Activated T-cell treated with anti-CD3 and anti-CD28 coated beads, Interleukin-2, amount 50 U/mL, for 4 hours (primary cell): ENCODE results near the gene VPS54. TPM values are rescaled to one million over a fixed set of nuclear protein-coding genes. Genes with fewer than 3 reads are reported as not detected.

Source experiments
- ATAC-seq, 2 donors: fragments of 200-7000 bp; cut with Tn5 transposase; one replicate each; pipeline ENCODE4 v1.10.0; 2021
- DNase-seq: peaks from one replicate; pipeline ENCODE4 v3.0.0-alpha.2; 2020
- H3K27me3 Mint-ChIP-seq: one replicate; pipeline ENCODE4 v1.8.0; 2021; ENCODE audit warnings: low read depth, mixed read lengths
- H3K36me3 Mint-ChIP-seq: one replicate; pipeline ENCODE4 v1.8.0; 2022; ENCODE audit warnings: mixed read lengths; ENCODE audit not compliant: insufficient read depth
- H3K4me1 Mint-ChIP-seq: one replicate; pipeline ENCODE4 v1.8.0; 2021; ENCODE audit warnings: low read depth, mixed read lengths
- H3K4me3 Mint-ChIP-seq: one replicate; pipeline ENCODE4 v1.8.0; 2021; ENCODE audit warnings: mild to moderate bottlenecking, moderate library complexity, mixed read lengths
- H3K9me3 Mint-ChIP-seq: one replicate; pipeline ENCODE4 v1.8.0; 2021; ENCODE audit warnings: mixed read lengths
- total RNA-seq, 3 donors: library from RNA; stranded (reverse); gene quantifications; one replicate each; pipeline ENCODE4 v1.2.1, GENCODE V29; 2021

The VPS54 gene
- total RNA-seq, 3 donors from 2014 or later: 9.7 to 10.7 (median 10.2) TPM

DNA sequence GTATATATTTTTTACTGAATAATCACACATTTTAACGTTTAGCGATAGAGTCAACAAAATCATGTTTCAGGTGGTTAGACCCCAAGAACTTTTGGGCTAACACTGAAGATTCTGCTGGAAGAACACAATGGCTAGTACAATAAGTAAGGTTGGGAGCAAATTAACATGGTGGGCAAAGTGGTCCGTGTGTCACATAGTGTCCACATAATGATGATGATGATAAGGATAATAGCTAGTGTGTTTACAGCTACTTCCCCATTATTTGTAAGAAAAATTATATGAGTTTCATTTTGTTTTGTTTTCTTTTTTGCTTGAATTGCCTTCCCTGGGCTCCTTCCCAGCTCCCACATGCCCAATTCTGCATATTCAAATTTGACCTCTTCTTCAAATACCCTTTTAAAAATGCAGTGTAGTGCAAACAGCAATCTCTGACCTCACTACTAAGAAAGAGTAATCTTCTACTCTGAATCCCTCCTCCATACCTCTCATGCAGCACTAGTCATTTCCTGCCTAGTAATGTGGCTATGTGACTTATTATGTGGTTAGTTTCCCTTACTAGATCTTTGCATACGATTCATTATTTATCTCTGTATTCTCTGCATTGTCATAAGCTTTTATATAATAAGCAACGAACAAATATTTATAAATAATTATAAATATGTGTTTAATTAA, 16.9 kb upstream of the VPS54 start:
- Mint-ChIP-seq H3K4me1 (peaks cover 44% of the 10 kb centered on the region), H3K27me3 (no peaks in the 10 kb centered on the region), H3K9me3 (peaks cover 12% of the 10 kb centered on the region), H3K4me3 (peak overlapping the region; percentile 47), H3K36me3 (no peaks in the 10 kb centered on the region)
- DNase-seq: no peak
- peak; percentile 85 to 87 for ATAC-seq

DNA sequence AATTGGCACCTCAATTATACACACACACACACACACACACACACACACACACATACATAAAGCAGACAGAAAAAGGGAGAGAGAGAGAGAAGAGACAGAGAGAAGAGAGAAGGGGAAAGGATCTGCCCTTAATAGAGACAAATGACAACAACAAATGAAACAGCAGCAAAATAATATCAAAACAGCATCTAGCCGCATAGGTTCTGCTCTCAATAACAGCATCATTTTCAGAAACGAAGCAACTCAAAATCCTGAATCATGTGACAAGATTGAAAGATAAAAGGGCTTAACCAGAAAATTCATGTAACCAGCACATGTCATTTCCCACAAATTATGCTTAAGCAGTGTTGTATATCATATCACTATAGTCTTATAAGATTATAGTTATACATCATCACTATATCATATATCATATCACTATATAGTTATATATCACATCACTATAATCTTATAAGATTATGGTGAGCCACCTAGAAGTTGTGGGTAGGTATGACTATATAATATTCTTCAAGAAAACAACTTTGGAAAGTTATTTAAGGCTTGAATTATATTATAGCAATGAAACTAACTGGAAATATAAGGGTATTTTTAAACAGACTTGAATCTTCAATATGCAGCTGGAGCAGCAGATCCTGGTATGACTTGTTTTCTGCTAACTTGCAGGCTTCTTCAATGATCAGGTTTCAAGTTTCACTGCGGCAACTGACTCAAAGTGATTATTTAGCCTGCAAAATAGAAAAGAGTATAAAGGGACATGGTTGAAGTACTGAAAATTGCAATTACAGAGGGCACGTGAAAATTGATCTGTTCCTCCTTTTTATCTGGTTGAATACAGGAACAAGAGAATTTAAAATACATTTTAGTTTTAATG, 16.1 kb upstream of the VPS54 start:
- peaks cover 42% of the 10 kb centered on the region for H3K4me1 Mint-ChIP-seq
- peak; percentile 72 to 78 for ATAC-seq
- H3K36me3 Mint-ChIP-seq: no peaks in the 10 kb centered on the region
- no peak for DNase-seq
- peak overlapping the region; percentile 51 for H3K4me3 Mint-ChIP-seq
- H3K9me3 Mint-ChIP-seq: peaks cover 12% of the 10 kb centered on the region
- H3K27me3 Mint-ChIP-seq: no peaks in the 10 kb centered on the region

DNA sequence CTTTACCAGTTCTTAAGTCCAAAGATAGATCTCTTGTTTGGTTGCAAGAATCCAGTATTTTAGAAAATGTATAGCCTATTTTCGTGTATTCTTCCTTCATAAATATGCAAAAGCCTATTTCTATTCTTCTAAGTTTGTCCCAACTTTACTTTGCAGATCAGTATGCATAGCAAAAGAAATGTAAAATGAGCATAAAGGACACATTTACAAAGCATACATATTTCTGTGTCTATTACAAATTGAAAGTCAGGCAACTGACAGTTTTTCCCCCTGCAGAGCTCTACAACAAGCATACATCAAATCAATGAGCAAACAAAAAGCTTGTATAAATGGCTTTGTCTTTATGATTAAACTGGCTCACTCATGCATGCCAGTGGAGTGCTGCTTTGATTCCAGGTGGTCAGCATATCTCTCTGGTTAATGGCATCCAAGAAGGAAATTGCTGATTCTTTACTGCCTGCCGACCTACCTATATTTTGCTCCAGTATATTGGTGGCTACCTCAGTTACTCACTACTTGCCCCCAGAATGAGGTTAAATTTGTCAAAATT, 10.0 kb upstream of the VPS54 start:
- DNase-seq: no peak
- H3K36me3 Mint-ChIP-seq: no peaks in the 10 kb centered on the region
- no peak for ATAC-seq
- H3K9me3 Mint-ChIP-seq: peaks cover 3% of the 10 kb centered on the region
- no peak overlapping the region for H3K4me3 Mint-ChIP-seq
- H3K27me3 Mint-ChIP-seq: no peaks in the 10 kb centered on the region
- H3K4me1 Mint-ChIP-seq: peaks cover 24% of the 10 kb centered on the region

DNA sequence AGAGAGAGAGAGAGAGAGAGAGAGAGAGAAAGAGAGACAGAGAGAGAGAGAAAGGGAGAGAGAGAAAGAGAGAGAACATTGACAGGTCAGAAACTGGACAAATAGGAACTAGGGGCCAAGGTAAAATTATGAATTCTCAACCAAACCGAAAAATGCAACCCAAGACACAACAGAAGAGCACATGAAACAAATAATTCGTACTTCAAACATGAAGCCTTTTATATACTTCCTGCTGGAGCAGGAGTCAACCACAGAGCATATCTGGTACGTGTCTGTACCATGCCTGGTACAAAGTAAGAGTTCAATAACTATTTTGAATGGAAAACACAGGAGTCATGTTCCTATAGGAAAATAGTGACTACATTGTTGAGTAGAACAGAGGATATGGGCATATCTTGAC, 6.5 kb upstream of the VPS54 start:
- no peaks in the 10 kb centered on the region for H3K36me3 Mint-ChIP-seq
- ATAC-seq: peak; percentile 48 to 62
- H3K4me3 Mint-ChIP-seq: peak overlapping the region; percentile 3
- no peaks in the 10 kb centered on the region for H3K27me3 Mint-ChIP-seq
- H3K4me1 Mint-ChIP-seq: peaks cover 21% of the 10 kb centered on the region
- DNase-seq: no peak
- no peaks in the 10 kb centered on the region for H3K9me3 Mint-ChIP-seq

DNA sequence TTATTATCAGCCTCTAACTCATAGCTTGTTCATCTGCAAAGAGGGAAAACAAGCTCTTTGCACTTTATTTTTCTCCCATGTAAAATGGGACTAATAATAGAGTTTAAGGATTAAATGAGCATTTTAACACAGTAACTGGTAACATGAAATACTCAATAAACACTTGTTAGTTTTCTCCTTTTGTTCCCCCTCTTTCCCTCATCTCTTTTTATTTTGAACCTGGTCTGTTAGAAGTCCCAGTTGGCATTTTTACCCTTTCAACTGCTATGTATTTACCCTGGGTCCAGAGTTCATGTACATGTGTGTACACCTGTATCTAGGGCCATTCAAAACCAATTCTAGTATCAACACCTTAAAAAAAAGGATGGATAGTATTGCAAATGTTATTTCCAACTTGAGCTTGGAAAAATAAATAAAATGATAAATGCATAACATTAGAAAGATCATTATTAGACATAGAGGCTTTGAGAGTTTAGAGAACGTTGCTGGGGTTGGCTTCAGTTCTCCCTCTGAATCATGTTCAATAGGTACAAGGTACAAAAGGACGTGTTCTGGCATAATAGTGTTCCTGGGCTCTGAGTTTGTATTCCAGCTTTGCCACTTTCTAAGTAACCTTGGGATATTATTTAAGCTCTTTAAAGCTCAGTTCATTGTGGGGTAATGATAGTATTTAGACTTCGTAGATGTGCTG, 5.2 kb upstream of the VPS54 start:
- DNase-seq: no peak
- no peaks in the 10 kb centered on the region for H3K27me3 Mint-ChIP-seq
- ATAC-seq: no peak
- H3K4me1 Mint-ChIP-seq: peaks cover 34% of the 10 kb centered on the region
- no peaks in the 10 kb centered on the region for H3K36me3 Mint-ChIP-seq
- H3K9me3 Mint-ChIP-seq: no peaks in the 10 kb centered on the region
- H3K4me3 Mint-ChIP-seq: no peak overlapping the region

DNA sequence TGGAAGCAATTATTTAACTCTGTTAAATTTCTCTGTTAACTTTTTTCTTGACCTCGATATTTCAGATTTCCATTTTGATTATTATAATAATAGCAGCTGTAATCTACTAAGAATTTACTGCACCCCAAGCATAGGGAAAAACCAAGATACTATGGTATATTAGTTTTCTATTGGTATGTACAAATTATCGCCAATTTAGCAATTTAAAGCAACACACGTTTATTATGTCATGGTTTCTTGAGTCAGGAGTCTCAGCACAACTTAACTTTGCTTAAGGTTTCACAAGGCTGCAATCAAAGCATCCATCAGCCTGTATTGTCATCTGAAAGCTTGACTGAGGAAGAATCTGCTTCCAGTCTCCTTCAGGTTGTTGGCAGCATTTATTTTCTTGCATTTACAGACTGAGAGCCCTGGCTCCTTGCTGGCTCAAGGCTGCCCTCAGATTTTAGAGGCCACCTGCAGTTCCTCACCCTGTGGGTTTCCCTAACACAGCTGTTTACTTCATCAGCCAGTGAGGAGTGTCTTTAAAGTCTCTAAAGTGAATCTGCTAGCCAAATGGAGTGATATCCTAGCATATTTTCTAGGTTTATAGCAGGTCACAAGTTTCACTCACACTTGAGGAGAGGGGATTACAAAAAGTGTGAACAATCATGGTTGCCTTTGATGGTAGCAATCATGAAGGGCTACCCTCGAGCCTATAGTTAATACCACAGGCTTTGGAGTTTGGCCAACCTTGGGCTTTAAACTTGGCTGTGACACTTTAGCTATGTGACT, 4.4 kb upstream of the VPS54 start:
- ATAC-seq: no peak
- H3K4me3 Mint-ChIP-seq: no peak overlapping the region
- H3K9me3 Mint-ChIP-seq: no peaks in the 10 kb centered on the region
- DNase-seq: no peak
- no peaks in the 10 kb centered on the region for H3K27me3 Mint-ChIP-seq
- no peaks in the 10 kb centered on the region for H3K36me3 Mint-ChIP-seq
- peaks cover 35% of the 10 kb centered on the region for H3K4me1 Mint-ChIP-seq

DNA sequence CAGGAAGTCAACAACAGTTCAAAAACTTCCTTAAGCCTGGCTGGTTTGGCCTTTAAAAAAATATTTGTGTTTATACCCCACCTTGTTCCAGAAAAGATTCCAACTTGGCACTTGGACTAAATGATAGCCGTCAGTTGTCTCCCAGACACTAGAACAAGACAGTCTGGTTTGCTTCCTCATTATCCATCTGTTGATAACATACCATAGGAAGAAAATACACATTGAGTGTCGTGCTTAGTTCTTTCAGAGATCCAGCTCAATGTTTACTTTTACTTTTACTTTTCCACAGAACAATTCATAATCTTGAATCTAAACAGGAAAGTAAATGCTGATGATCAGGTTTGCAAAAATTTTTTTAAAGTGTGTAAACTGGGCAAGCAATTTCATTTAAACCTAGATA, 2.4 kb upstream of the VPS54 start:
- DNase-seq (no peak), ATAC-seq (no peak)
- Mint-ChIP-seq H3K4me1 (peaks cover 40% of the 10 kb centered on the region), H3K36me3 (no peaks in the 10 kb centered on the region), H3K4me3 (no peak overlapping the region), H3K27me3 (no peaks in the 10 kb centered on the region), H3K9me3 (no peaks in the 10 kb centered on the region)

DNA sequence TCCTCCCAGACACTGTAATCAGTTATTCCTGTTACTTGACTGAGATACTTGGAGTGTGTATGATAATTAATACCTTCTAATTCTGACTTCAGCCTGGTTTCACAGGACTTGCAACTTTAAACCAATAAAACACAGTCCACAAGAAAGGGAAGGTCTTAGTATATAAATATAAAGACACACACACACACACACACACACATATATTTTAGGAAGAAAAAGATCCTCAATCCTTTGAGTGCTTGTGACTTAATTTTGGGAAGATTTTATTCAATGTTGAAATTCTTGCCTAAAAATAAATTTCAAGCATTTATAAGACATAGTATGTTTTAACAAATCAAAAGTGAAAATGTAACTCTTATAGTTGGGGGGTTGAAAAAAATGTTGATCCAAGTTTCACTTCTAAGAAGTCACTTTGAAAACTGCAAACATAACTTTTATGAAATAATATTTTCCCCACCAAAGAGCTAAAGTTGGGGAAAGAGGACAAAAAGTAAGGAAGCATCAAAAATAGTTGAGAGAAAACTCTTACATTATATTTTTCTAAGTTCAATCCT, 824 bp upstream of the VPS54 start:
- DNase-seq (no peak), ATAC-seq (no peak)
- Mint-ChIP-seq H3K4me3 (peak overlapping the region; percentile 89), H3K27me3 (no peaks in the 10 kb centered on the region), H3K36me3 (peaks cover 3% of the 10 kb centered on the region), H3K9me3 (no peaks in the 10 kb centered on the region), H3K4me1 (peaks cover 39% of the 10 kb centered on the region)

DNA sequence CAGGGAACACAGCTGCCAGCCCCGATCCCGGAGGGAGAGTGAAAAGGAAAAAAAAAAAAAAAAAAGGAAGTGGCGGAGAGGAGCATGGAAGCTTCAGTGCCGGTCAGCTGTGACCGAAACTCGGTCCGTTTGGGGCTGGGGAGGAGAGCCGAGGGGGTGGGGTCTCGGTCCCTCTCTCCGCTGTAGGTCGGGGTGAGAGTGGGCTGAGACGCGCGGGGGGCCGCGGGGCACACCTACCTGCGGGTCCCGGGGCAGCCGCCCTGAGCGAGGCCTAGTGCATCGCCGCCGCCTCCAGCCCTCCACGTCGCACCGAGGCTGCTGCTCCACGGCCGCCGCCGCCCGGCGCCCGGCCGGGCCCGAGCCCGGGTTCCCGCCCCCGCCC, 536 bp downstream of the VPS54 start:
- peaks cover 43% of the 10 kb centered on the region for H3K4me1 Mint-ChIP-seq
- peak; percentile 32 for DNase-seq
- ATAC-seq: peak; percentile 69

DNA sequence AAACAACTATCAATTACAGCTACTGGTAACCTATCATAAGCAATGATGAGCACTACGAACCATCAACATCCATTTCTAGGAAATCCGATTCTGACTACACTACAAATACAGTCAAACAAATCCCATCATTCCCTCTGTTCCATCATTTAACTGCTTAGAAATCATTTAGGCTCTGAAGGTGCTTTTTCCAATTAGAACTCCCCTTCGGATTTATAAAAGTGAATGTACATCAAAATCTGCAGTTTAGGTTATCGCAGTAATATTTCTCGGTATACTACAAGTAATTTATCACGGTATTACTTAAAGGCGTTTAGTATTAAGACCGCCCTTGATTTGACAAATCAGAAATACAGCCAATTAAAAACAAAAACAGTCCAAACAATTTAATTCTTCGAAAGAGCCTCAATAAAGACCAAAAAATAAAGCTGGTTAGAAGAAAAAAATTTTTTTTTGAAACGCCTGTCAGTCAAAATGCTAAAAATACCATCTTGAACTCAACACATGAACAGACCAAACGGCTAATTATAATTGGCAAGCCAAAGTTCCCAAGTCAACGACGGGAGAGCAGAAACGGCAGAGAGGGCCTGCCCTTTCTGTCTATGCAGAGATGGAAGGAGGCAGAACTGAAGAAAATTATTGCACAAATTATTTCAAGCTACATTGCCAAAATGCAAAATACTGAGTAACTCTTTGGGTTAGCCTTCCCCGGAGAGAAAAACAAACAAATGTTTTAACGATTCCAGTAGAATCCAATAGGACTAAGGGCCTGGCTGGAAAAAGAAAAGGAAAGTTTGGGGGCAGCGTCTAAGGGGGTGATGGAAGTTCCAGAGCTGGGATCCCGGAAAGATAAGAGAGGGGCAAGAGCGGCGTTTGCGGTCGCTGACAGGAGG, 1.2 kb downstream of the VPS54 start:
- ATAC-seq: no peak
- Mint-ChIP-seq H3K9me3 (no peaks in the 10 kb centered on the region), H3K27me3 (no peaks in the 10 kb centered on the region), H3K4me1 (peaks cover 45% of the 10 kb centered on the region), H3K4me3 (peak overlapping the region; percentile 96), H3K36me3 (peaks cover 3% of the 10 kb centered on the region)
- no peak for DNase-seq

More for the DNA sequence above, 536 bp downstream of the VPS54 start:
- no peaks in the 10 kb centered on the region for H3K27me3 Mint-ChIP-seq
- peaks cover 3% of the 10 kb centered on the region for H3K36me3 Mint-ChIP-seq
- no peaks in the 10 kb centered on the region for H3K9me3 Mint-ChIP-seq
- peak overlapping the region; percentile 96 for H3K4me3 Mint-ChIP-seq

DNA sequence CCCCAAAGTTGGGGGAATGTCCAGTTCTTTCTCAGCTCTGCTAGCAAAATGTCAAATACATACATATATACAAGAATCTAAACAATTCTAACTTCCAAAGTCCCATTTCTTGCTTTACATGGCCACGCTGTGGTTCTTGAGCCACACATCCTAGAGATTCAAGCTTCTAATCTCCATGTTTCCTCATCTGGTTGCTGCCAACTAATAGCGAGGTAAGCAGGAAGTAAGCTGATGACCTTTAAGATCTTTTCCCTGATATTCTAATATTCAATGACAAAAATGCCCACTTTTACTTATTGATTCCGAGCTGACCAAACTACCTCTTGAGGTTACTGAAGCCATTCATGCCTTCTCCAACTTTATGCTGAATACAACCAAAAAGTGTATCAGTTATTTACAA, 3.3 kb downstream of the VPS54 start:
- H3K9me3 Mint-ChIP-seq: no peaks in the 10 kb centered on the region
- no peak overlapping the region for H3K4me3 Mint-ChIP-seq
- H3K27me3 Mint-ChIP-seq: no peaks in the 10 kb centered on the region
- DNase-seq (no peak), ATAC-seq (no peak)
- H3K4me1 Mint-ChIP-seq: peaks cover 51% of the 10 kb centered on the region
- peaks cover 10% of the 10 kb centered on the region for H3K36me3 Mint-ChIP-seq

DNA sequence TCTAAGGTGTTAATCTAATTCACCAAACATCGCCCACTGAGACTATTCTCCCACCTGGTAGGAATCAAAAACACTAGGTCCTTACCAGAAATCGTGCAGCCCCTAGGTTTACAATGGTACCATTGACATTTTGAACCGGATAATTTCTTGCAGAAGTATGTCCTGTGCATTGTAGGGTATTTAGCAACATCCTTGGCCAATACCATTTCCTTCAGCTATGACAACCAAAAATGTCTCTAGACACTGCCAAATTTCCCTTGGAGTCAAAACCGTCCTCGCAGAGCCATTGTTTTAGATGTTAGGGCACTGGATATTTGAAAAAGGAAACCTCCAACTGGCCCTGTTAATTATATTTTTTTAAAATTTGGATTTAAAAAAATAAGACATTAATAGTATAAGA, 3.8 kb downstream of the VPS54 start:
- no peaks in the 10 kb centered on the region for H3K27me3 Mint-ChIP-seq
- no peak for ATAC-seq
- H3K4me3 Mint-ChIP-seq: no peak overlapping the region
- DNase-seq: no peak
- H3K4me1 Mint-ChIP-seq: peaks cover 47% of the 10 kb centered on the region
- H3K36me3 Mint-ChIP-seq: peaks cover 10% of the 10 kb centered on the region
- H3K9me3 Mint-ChIP-seq: no peaks in the 10 kb centered on the region

DNA sequence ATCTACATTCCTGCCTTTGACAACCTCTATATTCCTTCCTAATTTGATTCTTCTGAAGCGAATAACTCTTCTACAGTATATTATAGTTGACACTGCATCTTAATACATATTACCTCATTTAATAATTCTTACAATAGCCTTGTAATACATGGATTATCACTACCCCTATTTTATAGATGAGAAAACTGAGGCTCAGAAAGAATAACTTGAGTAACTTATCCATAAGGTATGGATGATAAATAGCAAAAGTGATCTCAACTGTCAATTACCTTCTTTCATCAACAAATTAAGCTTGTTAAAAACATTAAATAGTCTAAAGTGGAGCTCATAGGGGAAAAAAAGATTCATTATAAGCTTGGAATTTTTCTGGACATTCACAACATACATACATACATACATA, 4.6 kb downstream of the VPS54 start:
- no peak for DNase-seq
- H3K4me1 Mint-ChIP-seq: peaks cover 41% of the 10 kb centered on the region
- H3K4me3 Mint-ChIP-seq: no peak overlapping the region
- H3K27me3 Mint-ChIP-seq: no peaks in the 10 kb centered on the region
- no peak for ATAC-seq
- H3K9me3 Mint-ChIP-seq: no peaks in the 10 kb centered on the region
- peaks cover 10% of the 10 kb centered on the region for H3K36me3 Mint-ChIP-seq
